ENCODE measurements around the gene DLG2.

The DLG2 gene

GRCh38 chr11:83537131-83537610 is 2090.0 kb downstream of the DLG2 start:
- Histone ChIP-seq H3K4me3 (ENCODE audit: low read length) (no peak overlapping the region), H3K9me3 (ENCODE audit: control insufficient read depth, insufficient read depth, low read length) (no peaks in the 10 kb centered on the region), H3F3A (ENCODE audit: control insufficient read depth, insufficient read depth) (no peaks in the 10 kb centered on the region), H4K20me1 (ENCODE audit: control insufficient read depth, insufficient read depth, low read depth, low read length) (no peaks in the 10 kb centered on the region), H3K27me3 (ENCODE audit: control insufficient read depth, low read length) (no peaks in the 10 kb centered on the region), H3K27ac (ENCODE audit: low read depth, low read length) (no peak overlapping the region), H3K9me2 (replicated peaks; ENCODE audit: control insufficient read depth, low read length) (no peaks in the 10 kb centered on the region), H3K36me3 (ENCODE audit: control insufficient read depth, low read length) (no peaks in the 10 kb centered on the region), H3K4me1 (ENCODE audit: control insufficient read depth, low read length) (no peaks in the 10 kb centered on the region), H3K4me2 (ENCODE audit: low read length) (no peak overlapping the region), H3K79me2 (ENCODE audit: control insufficient read depth, low read length) (no peaks in the 10 kb centered on the region)
- TF ChIP-seq EZH2phosphoT487 (IDR thresholded peaks at IDR 0.05; ENCODE audit: borderline replicate concordance, low read length) (no peak), CTCF (IDR thresholded peaks at IDR 0.05; ENCODE audit: low read depth, low read length, poor library complexity, severe bottlenecking) (no peak)

- no peaks in the 10 kb centered on the region for H3K9me2 ChIP-seq (replicated peaks; ENCODE audit: control insufficient read depth, low read length)
- H3K4me2 ChIP-seq (ENCODE audit: low read length), result no peak overlapping the region
- H3K79me2 ChIP-seq (ENCODE audit: control insufficient read depth, low read length), result no peaks in the 10 kb centered on the region
- H3K36me3 ChIP-seq (ENCODE audit: control insufficient read depth, low read length), result no peaks in the 10 kb centered on the region
- H3K4me1 ChIP-seq (ENCODE audit: control insufficient read depth, low read length), result no peaks in the 10 kb centered on the region
- no peaks in the 10 kb centered on the region for H3K9me3 ChIP-seq (ENCODE audit: control insufficient read depth, insufficient read depth, low read length)
- H4K20me1 ChIP-seq (ENCODE audit: control insufficient read depth, insufficient read depth, low read depth, low read length), result no peaks in the 10 kb centered on the region
- H3K27ac ChIP-seq (ENCODE audit: low read depth, low read length), result no peak overlapping the region
- no peaks in the 10 kb centered on the region for H3F3A ChIP-seq (ENCODE audit: control insufficient read depth, insufficient read depth)
- TF ChIP-seq CTCF (IDR thresholded peaks at IDR 0.05; ENCODE audit: low read depth, low read length, poor library complexity, severe bottlenecking), result no peak
- no peak for TF ChIP-seq EZH2phosphoT487 (IDR thresholded peaks at IDR 0.05; ENCODE audit: borderline replicate concordance, low read length)
- no peaks in the 10 kb centered on the region for H3K27me3 ChIP-seq (ENCODE audit: control insufficient read depth, low read length)
- H3K4me3 ChIP-seq (ENCODE audit: low read length), result no peak overlapping the region
Measured at GRCh38 chr11:83533166-83533565, 2094.0 kb downstream of the DLG2 start.

- Histone ChIP-seq H3K9me2 (replicated peaks; ENCODE audit: control insufficient read depth, low read length) (no peaks in the 10 kb centered on the region), H3K4me3 (ENCODE audit: low read length) (no peak overlapping the region), H3K79me2 (ENCODE audit: control insufficient read depth, low read length) (no peaks in the 10 kb centered on the region), H4K20me1 (ENCODE audit: control insufficient read depth, insufficient read depth, low read depth, low read length) (no peaks in the 10 kb centered on the region), H3K4me2 (ENCODE audit: low read length) (no peak overlapping the region), H3K4me1 (ENCODE audit: control insufficient read depth, low read length) (no peaks in the 10 kb centered on the region), H3F3A (ENCODE audit: control insufficient read depth, insufficient read depth) (no peaks in the 10 kb centered on the region), H3K9me3 (ENCODE audit: control insufficient read depth, insufficient read depth, low read length) (no peaks in the 10 kb centered on the region), H3K36me3 (ENCODE audit: control insufficient read depth, low read length) (no peaks in the 10 kb centered on the region), H3K27ac (ENCODE audit: low read depth, low read length) (no peak overlapping the region), H3K27me3 (ENCODE audit: control insufficient read depth, low read length) (no peaks in the 10 kb centered on the region)
- TF ChIP-seq EZH2phosphoT487 (IDR thresholded peaks at IDR 0.05; ENCODE audit: borderline replicate concordance, low read length) (no peak), CTCF (IDR thresholded peaks at IDR 0.05; ENCODE audit: low read depth, low read length, poor library complexity, severe bottlenecking) (no peak)
Measured at GRCh38 chr11:83528877-83529276, 2098.3 kb downstream of the DLG2 start.

All from DOHH2 (cell line).